ENCODE results near the gene MYOM1.

Gene MYOM1

DNA sequence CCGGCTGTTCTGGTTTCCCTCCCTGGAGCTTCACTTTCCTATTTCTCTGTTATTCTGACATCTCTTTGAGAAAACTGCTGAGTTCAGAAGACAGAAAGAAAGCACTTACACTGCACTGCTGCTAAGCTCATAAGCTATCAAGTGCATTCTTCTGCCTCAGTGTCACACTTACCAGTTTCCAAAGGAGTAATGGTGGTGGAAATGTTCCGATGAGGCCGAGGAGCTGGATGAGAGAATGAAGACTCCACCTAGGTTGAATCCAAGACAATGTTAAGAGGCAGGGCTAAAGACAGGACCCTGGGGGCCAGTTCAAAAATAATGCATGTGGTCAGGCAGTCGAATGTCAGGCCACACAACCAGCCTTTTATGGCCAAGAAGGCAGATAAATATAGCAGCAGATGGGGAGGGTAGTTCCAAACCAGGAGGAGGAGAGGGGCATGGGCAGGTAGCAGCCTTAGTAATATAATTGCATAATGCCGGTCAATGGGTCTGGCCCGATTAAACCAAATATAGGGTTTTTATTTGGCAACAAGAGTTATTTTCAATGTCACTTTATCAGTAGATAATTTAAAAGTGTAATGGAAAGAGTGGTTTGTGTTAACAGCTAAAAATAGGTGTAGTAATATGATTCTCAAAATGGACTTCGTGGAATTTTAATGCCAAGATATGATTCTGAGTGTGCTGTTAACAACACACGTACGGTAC lies at the start of gene MYOM1:
Gene MYOM1 (minus strand): TSS at position 338 of the 705 bp plus-strand sequence. CDS start 4,745 bp downstream, outside the sequence.
- DNase-seq = no peak

- no peak for DNase-seq
Observed at GRCh38 chr18:3269241-3269913, 49.6 kb upstream of the MYOM1 start.

DNA sequence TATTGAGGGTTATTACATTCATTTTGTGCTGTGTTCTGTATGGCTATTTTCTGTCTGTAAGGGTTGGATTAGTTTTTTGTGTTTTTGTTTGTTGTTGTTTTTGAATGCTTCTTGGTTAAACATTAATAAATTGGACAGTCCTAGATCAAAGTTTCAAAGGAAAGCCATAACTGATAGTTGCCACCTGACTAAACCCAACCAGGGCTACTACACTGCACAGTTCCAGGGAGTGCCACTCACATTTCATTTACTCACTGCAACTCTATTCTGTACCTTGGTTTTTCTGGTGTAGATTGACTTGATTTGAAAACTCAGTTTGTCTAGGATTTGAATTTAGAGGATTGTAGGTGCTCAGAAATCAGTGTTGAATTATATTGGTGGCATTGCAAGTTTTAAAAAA lies 48.5 kb upstream of the MYOM1 start:
- DNase-seq = no peak

GRCh38 chr18:3266062-3266608 lies 46.4 kb upstream of the MYOM1 start:
- DNase-seq = no peak

- DNase-seq = no peak
Observed at GRCh38 chr18:3265564-3266033, 45.8 kb upstream of the MYOM1 start.

- DNase-seq = no peak
Observed at GRCh38 chr18:3264362-3264761, 44.6 kb upstream of the MYOM1 start.

GRCh38 chr18:3263132-3263700 lies 43.4 kb upstream of the MYOM1 start:
- no peak for DNase-seq

DNA sequence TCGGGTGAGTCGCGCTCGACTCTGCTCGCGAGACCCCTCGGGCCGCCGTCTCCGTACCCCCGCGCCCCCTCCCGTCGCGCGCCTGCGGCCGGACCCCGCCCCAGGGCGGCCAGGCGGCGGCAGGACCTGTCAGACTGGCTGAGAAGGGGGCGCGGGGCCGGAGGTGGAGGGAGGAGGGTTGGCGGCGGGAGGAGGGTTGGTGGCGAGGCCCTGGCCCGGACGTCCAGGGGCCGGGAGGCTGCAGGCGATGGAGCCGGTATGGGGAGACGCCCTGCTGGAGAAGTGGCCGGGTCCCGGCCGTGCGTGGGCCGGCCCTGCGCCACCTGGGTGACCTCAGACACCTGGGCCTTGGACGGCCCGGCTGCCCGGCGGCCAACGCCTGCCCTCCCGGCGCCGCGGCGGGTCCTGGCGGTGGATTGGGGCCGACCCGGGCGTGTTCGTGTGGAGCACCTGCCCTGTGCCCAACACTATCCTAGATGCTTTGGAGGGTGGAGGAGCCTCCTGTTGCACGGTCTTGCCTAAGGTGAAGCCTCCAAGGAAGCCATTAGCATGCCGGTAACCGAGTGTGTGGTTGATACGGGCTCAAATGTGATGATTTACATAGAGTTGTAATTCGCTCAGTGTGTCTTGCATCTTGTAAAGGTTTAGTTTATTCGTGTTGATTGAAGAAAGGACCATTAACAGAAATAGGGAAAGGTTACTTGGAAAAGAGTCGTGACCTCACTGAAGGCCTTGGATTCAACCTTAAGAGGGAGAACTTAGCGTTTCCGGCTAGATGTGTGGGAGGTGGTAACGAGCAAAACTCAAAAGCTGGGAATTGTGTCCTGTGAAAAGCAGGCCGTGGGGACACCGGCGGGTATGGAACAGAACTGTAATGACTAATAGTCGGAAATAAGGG lies 42.7 kb upstream of the MYOM1 start:
- no peak for DNase-seq

GRCh38 chr18:3261373-3262233 lies 41.8 kb upstream of the MYOM1 start, which contains the start of gene MYL12B:
Gene MYL12B, plus strand, starts transcription at chr18:3262133. Its CDS starts 10,766 bp downstream, at chr18:3272899.
- DNase-seq = peak; percentile 43

DNA sequence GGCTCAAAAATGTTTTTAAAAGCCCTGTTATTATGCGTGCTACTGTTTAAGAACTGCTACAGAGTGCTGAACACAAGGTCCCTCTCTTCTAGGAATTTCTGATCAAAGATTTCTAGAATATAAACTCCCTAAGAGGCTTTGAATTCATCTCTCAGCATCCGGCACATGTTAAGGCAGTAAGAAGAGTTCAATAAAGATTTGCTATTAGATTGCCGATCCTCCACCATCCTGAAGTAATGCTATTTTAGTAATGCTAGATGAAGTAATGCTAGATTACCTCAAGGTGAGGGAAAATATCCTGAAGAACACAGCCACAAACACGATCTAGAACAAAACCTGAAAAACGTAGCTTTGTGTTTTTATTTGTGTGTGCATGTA lies 41.2 kb upstream of the MYOM1 start:
- no peak for DNase-seq

DNA sequence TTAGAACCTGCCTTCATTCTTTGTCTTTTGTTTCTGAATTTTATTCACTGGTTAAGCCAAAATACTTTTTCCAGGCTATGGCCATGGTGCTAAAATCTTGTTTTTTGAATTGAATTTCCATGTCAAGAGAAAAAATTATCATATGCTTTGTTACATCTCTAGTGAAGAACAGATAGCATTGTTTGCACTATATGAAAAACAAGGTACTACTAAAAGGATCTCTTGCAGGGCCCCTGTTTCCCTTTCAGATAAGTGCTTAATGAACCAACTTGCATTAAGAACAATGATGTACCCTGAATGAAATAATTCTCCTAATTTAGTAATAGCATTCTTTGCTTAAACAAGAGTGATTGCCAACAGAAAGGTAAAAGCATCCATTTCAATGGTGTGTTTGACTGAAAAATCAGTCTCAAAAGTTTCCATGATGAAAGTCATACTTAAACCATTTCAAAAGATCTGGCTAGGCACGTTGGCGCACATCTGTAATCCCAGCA lies 37.9 kb upstream of the MYOM1 start:
- no peak for DNase-seq

- no peak for DNase-seq
Observed at GRCh38 chr18:3256693-3257626, 37.2 kb upstream of the MYOM1 start.

- no peak for DNase-seq
Observed at GRCh38 chr18:3255611-3256165, 35.9 kb upstream of the MYOM1 start.

GRCh38 chr18:3254725-3255124 lies 35.0 kb upstream of the MYOM1 start:
- no peak for DNase-seq

- no peak for DNase-seq
Observed at GRCh38 chr18:3252843-3253242, 33.1 kb upstream of the MYOM1 start.

DNA sequence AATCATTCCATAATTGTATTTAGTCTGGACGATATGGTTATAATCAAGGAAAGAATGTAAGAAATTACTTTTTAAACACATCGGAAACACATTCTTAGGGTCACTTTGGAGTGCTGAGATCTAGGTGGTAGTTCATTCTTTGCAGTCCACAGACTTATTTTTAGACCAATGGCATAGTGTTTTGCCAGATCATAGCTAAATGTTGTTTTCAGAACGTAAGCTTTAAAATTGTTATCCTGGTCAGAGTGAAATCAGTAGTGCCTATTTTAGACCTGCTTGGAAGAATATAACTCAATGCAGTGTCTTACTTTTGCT lies 32.2 kb upstream of the MYOM1 start:
- no peak for DNase-seq

GRCh38 chr18:3251249-3251962 lies 31.6 kb upstream of the MYOM1 start:
- no peak for DNase-seq

DNA sequence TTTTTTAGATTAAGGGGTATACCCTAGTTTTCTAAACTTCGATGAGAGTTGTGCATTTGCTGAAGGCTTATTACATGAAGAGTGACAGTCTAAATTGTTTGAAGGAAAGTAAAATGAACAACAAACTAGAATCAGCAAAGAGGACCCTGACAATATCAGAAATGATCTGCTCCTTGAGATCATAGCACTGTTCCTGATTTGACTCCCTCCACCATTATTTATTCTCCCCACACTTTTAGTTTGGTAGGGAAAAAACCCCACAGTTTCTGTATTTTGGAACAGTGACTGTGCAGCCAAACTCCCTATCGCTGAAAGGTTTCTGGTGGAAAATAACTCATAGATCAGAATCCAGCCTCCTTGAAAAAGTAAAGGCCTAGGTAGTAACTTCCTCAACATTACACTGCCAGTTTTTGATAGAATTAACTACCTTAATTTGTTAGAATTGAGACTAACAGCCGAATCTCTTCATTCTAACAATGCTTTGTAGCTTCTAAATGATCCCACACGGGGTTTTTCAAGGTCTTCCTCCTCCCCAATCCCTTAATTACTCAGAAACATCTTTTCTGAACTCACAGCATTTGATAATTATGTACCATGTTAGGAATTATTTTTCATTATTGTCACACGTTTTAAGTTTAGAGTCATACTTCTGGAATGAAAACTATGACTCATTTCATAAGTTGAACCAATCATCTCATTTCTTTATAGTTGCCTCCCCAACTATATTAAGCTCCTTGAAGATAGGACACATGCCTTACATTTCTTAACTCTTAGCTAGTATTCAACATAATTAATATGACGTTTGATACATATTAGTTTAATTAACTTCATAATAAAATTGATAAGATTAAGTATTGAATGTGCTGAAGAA lies 30.7 kb upstream of the MYOM1 start:
- DNase-seq = no peak
